Measurements from ENCODE around the gene HIVEP1.

DNA sequence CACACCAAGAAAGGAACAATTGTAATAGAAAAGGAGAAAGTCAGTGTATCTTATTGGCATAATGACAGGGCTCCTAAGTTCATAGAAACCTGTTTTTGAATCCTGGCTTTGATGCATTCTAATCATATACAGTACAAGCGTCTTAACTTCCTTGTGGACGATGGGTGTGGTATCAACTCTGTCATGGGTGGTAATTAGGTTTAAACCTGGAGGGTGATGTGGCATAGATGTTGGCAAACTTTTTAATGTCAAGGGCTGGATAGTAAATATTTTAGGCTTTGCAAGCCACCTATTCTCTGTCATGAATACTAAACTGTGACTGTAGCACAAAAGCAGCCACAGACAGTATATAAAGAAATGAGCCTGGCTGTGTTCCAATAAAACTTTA lies 139.3 kb downstream of the HIVEP1 start:
- no peak for TF ChIP-seq POLR2A (IDR thresholded peaks at IDR 0.05; ENCODE audit: control extremely low read depth in 1 of 2, low read depth in 2 of 2, low read length in 2 of 2)
- TF ChIP-seq FOSL1 (IDR thresholded peaks at IDR 0.05; ENCODE audit: insufficient read depth, low read depth, low read length), result no peak
- no peak for TF ChIP-seq PHF8 (conservative IDR thresholded peaks at IDR 0.05; ENCODE audit: low read depth, low read length)
- TF ChIP-seq, protein P1, sequence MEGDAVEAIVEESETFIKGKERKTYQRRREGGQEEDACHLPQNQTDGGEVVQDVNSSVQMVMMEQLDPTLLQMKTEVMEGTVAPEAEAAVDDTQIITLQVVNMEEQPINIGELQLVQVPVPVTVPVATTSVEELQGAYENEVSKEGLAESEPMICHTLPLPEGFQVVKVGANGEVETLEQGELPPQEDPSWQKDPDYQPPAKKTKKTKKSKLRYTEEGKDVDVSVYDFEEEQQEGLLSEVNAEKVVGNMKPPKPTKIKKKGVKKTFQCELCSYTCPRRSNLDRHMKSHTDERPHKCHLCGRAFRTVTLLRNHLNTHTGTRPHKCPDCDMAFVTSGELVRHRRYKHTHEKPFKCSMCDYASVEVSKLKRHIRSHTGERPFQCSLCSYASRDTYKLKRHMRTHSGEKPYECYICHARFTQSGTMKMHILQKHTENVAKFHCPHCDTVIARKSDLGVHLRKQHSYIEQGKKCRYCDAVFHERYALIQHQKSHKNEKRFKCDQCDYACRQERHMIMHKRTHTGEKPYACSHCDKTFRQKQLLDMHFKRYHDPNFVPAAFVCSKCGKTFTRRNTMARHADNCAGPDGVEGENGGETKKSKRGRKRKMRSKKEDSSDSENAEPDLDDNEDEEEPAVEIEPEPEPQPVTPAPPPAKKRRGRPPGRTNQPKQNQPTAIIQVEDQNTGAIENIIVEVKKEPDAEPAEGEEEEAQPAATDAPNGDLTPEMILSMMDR (IDR thresholded peaks at IDR 0.05; ENCODE audit: control extremely low read depth in 1 of 3, insufficient read depth in 1 of 3, low read depth in 1 of 3, low read length in 3 of 3), result no peak
- no peak for TF ChIP-seq RAD21 (IDR thresholded peaks at IDR 0.05 in 1 of 2, conservative IDR thresholded peaks at IDR 0.05 in 1 of 2; ENCODE audit: low read depth in 2 of 2, low read length in 2 of 2)
- TF ChIP-seq, protein P2, sequence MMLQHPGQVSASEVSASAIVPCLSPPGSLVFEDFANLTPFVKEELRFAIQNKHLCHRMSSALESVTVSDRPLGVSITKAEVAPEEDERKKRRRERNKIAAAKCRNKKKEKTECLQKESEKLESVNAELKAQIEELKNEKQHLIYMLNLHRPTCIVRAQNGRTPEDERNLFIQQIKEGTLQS (IDR thresholded peaks at IDR 0.05; ENCODE audit: insufficient read depth, low read depth, low read length), result no peak
- TF ChIP-seq CEBPB (IDR thresholded peaks at IDR 0.05; ENCODE audit: low read depth, low read length), result no peak
- TF ChIP-seq HDAC2 (IDR thresholded peaks at IDR 0.05; ENCODE audit: borderline replicate concordance in 1 of 2, low read depth in 2 of 2, low read length in 2 of 2), result no peak
- TF ChIP-seq, protein P3, sequence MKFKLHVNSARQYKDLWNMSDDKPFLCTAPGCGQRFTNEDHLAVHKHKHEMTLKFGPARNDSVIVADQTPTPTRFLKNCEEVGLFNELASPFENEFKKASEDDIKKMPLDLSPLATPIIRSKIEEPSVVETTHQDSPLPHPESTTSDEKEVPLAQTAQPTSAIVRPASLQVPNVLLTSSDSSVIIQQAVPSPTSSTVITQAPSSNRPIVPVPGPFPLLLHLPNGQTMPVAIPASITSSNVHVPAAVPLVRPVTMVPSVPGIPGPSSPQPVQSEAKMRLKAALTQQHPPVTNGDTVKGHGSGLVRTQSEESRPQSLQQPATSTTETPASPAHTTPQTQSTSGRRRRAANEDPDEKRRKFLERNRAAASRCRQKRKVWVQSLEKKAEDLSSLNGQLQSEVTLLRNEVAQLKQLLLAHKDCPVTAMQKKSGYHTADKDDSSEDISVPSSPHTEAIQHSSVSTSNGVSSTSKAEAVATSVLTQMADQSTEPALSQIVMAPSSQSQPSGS (IDR thresholded peaks at IDR 0.05; ENCODE audit: low read length), result no peak
- no peak for TF ChIP-seq ASH2L (IDR thresholded peaks at IDR 0.05; ENCODE audit: low read length)
- no peak for TF ChIP-seq CHD1 (IDR thresholded peaks at IDR 0.05; ENCODE audit: low read depth, low read length)
- TF ChIP-seq TEAD4 (IDR thresholded peaks at IDR 0.05; ENCODE audit: low read depth, low read length), result no peak
